Trophoblast cell (in vitro differentiated cells and primary cell): ENCODE results near the gene IMMP2L.

Experiments used
- DNase-seq, 2 donors: peaks; one replicate each; pipeline ENCODE4 v3.0.0-alpha.2; 2016
- H2AFZ ChIP-seq: 2 replicates; pipeline ENCODE4 v1.6.1; 2013; ENCODE audit warnings: low read length, moderate library complexity, mild to moderate bottlenecking; ENCODE audit not compliant: insufficient read depth, poor library complexity
- H2AK5ac ChIP-seq: 2 replicates; pipeline ENCODE4 v1.6.1; 2013; ENCODE audit warnings: mild to moderate bottlenecking, low read length
- H2BK120ac ChIP-seq: 2 replicates; pipeline ENCODE4 v1.6.1; 2013; ENCODE audit warnings: low read length, mild to moderate bottlenecking, moderate library complexity; ENCODE audit not compliant: insufficient read depth, poor library complexity
- H2BK12ac ChIP-seq: 2 replicates; pipeline ENCODE4 v1.6.1; 2013; ENCODE audit warnings: mild to moderate bottlenecking, low read length, moderate library complexity
- H2BK5ac ChIP-seq: 2 replicates; pipeline ENCODE4 v1.6.1; 2013; ENCODE audit warnings: low read length, low read depth, moderate library complexity, mild to moderate bottlenecking; ENCODE audit not compliant: poor library complexity
- H3K14ac ChIP-seq: 2 replicates; pipeline ENCODE4 v1.6.1; 2013; ENCODE audit warnings: mild to moderate bottlenecking, low read length
- H3K18ac ChIP-seq: 2 replicates; pipeline ENCODE4 v1.6.1; 2013; ENCODE audit warnings: mild to moderate bottlenecking, low read length
- H3K23ac ChIP-seq: 2 replicates; pipeline ENCODE4 v1.6.1; 2013; ENCODE audit warnings: low read length
- H3K27ac ChIP-seq: 2 replicates; pipeline ENCODE4 v1.5.1; 2013; ENCODE audit warnings: low read depth, mild to moderate bottlenecking, inconsistent platforms, low read length, moderate library complexity
- H3K27me3 ChIP-seq: 2 replicates; pipeline ENCODE4 v1.6.1; 2013; ENCODE audit warnings: inconsistent platforms, mild to moderate bottlenecking, low read length, moderate library complexity; ENCODE audit not compliant: insufficient read depth
- H3K36me3 ChIP-seq, 2 experiments: 1 replicate in 1 of 2; 2 replicates in 1 of 2; pipeline ENCODE4 v1.6.1; 2013; ENCODE audit warnings: low read length in 2 of 2, mild to moderate bottlenecking in 2 of 2, moderate library complexity in 1 of 2; ENCODE audit not compliant: insufficient read depth in 2 of 2, control insufficient read depth in 1 of 2
- H3K4ac ChIP-seq: 2 replicates; pipeline ENCODE4 v1.6.1; 2013; ENCODE audit warnings: low read depth, mild to moderate bottlenecking, low read length, moderate library complexity
- H3K4me1 ChIP-seq, 2 experiments: 1 replicate in 1 of 2; 2 replicates in 1 of 2; pipeline ENCODE4 v1.6.1; 2013; ENCODE audit warnings: low read length in 2 of 2, mild to moderate bottlenecking in 2 of 2, moderate library complexity in 1 of 2; ENCODE audit not compliant: insufficient read depth in 2 of 2, control insufficient read depth in 1 of 2
- H3K4me2 ChIP-seq: 2 replicates; pipeline ENCODE4 v1.6.1; 2013; ENCODE audit warnings: inconsistent platforms, mild to moderate bottlenecking, low read length, moderate library complexity
- H3K4me3 ChIP-seq: 2 replicates; pipeline ENCODE4 v1.5.1; 2013; ENCODE audit warnings: mild to moderate bottlenecking, low read depth, low read length, inconsistent platforms
- H3K79me1 ChIP-seq: one replicate; pipeline ENCODE4 v1.6.1; 2013; ENCODE audit warnings: low read length
- H3K79me2 ChIP-seq: 2 replicates; pipeline ENCODE4 v1.6.1; 2013; ENCODE audit warnings: low read length, mild to moderate bottlenecking; ENCODE audit not compliant: control insufficient read depth, insufficient read depth, poor library complexity
- H3K9ac ChIP-seq: 2 replicates; pipeline ENCODE4 v1.6.1; 2013; ENCODE audit warnings: mild to moderate bottlenecking, low read length
- H3K9me3 ChIP-seq: 2 replicates; pipeline ENCODE4 v1.6.1; 2013; ENCODE audit warnings: low read depth, mild to moderate bottlenecking, control low read depth, inconsistent platforms, low read length; ENCODE audit not compliant: insufficient read depth
- H4K12ac ChIP-seq: 2 replicates; pipeline ENCODE4 v1.6.1; 2013; ENCODE audit warnings: low read depth, mild to moderate bottlenecking, low read length, moderate library complexity
- H4K8ac ChIP-seq: 2 replicates; pipeline ENCODE4 v1.6.1; 2013; ENCODE audit warnings: low read depth, mild to moderate bottlenecking, low read length, moderate library complexity
- H4K91ac ChIP-seq: one replicate; pipeline ENCODE4 v1.6.1; 2013; ENCODE audit warnings: low read depth, mild to moderate bottlenecking, low read length, moderate library complexity
- WGBS: extraction: QIAGEN DNeasy Blood & Tissue Kit; methylation state at CpG from one replicate; pipeline ENCODE4 v1.1.7; 2013; ENCODE audit warnings: missing lambda C conversion rate; ENCODE audit not compliant: insufficient read length, insufficient coverage; ENCODE audit errors: extremely low coverage; 5-methylcytosine and 5-hydroxymethylcytosine counted together

The IMMP2L gene

GRCh38 chr7:111374027-111374426 lies 188.3 kb downstream of the IMMP2L start:
- no peak overlapping the region for H3K4me3 ChIP-seq
- no peak overlapping the region for H3K18ac ChIP-seq
- no peak overlapping the region for H2AFZ ChIP-seq
- no peak overlapping the region for H3K9ac ChIP-seq
- no peak overlapping the region for H3K27ac ChIP-seq
- H3K4me1 ChIP-seq = no peaks in the 10 kb centered on the region
- no peak overlapping the region for H2BK5ac ChIP-seq
- H2BK12ac ChIP-seq = no peak overlapping the region
- H3K79me2 ChIP-seq = no peaks in the 10 kb centered on the region
- H3K27me3 ChIP-seq = no peaks in the 10 kb centered on the region
- no peak overlapping the region for H4K91ac ChIP-seq
- no peak overlapping the region for H4K12ac ChIP-seq
- H3K79me1 ChIP-seq = no peaks in the 10 kb centered on the region
- no peaks in the 10 kb centered on the region for H3K9me3 ChIP-seq
- H3K23ac ChIP-seq = no peak overlapping the region
- H4K8ac ChIP-seq = no peak overlapping the region
- H2BK120ac ChIP-seq = no peak overlapping the region
- no peak overlapping the region for H3K4ac ChIP-seq
- H3K36me3 ChIP-seq = no peaks in the 10 kb centered on the region
- no peak overlapping the region for H2AK5ac ChIP-seq
- H3K4me2 ChIP-seq = no peak overlapping the region
- H3K14ac ChIP-seq = no peak overlapping the region
- DNase-seq = no peak

GRCh38 chr7:111371437-111371836 lies 190.9 kb downstream of the IMMP2L start:
- H3K9me3 ChIP-seq = no peaks in the 10 kb centered on the region
- H3K4me2 ChIP-seq = no peak overlapping the region
- H3K36me3 ChIP-seq = no peaks in the 10 kb centered on the region
- no peak overlapping the region for H4K91ac ChIP-seq
- no peak overlapping the region for H3K9ac ChIP-seq
- H3K14ac ChIP-seq = no peak overlapping the region
- H3K4ac ChIP-seq = no peak overlapping the region
- no peak overlapping the region for H3K4me3 ChIP-seq
- H2BK12ac ChIP-seq = no peak overlapping the region
- no peaks in the 10 kb centered on the region for H3K79me2 ChIP-seq
- H3K27ac ChIP-seq = no peak overlapping the region
- H3K27me3 ChIP-seq = no peaks in the 10 kb centered on the region
- no peaks in the 10 kb centered on the region for H3K79me1 ChIP-seq
- no peak overlapping the region for H2BK120ac ChIP-seq
- H3K4me1 ChIP-seq = no peaks in the 10 kb centered on the region
- DNase-seq = no peak
- H2AFZ ChIP-seq = no peak overlapping the region
- no peak overlapping the region for H2BK5ac ChIP-seq
- no peak overlapping the region for H3K18ac ChIP-seq
- no CpG with 5 or more reads among the region's 1 CpG for WGBS
- H2AK5ac ChIP-seq = no peak overlapping the region
- H4K12ac ChIP-seq = no peak overlapping the region
- H4K8ac ChIP-seq = no peak overlapping the region
- H3K23ac ChIP-seq = no peak overlapping the region

GRCh38 chr7:111370002-111370401 lies 192.3 kb downstream of the IMMP2L start:
- Histone ChIP-seq H3K27me3 (no peaks in the 10 kb centered on the region), H3K79me1 (no peaks in the 10 kb centered on the region), H4K91ac (no peak overlapping the region), H3K36me3 (no peaks in the 10 kb centered on the region), H3K23ac (no peak overlapping the region), H3K4ac (no peak overlapping the region), H3K4me3 (no peak overlapping the region), H3K9me3 (no peaks in the 10 kb centered on the region), H3K14ac (no peak overlapping the region), H2BK120ac (no peak overlapping the region), H3K9ac (no peak overlapping the region), H2AK5ac (no peak overlapping the region), H4K12ac (no peak overlapping the region), H3K79me2 (no peaks in the 10 kb centered on the region), H3K4me2 (no peak overlapping the region), H3K27ac (no peak overlapping the region), H2AFZ (no peak overlapping the region), H2BK12ac (no peak overlapping the region), H4K8ac (no peak overlapping the region), H3K4me1 (no peaks in the 10 kb centered on the region), H3K18ac (no peak overlapping the region), H2BK5ac (no peak overlapping the region)
- DNase-seq = no peak
- WGBS = no CpG with 5 or more reads among the region's 1 CpG

GRCh38 chr7:111368381-111369065 lies 193.8 kb downstream of the IMMP2L start:
- no CpG with 5 or more reads among the region's 3 CpGs for WGBS

More at GRCh38 chr7:111368381-111369065, 193.8 kb downstream of the IMMP2L start:
- H2AFZ ChIP-seq = no peak overlapping the region
- no peaks in the 10 kb centered on the region for H3K79me1 ChIP-seq
- H3K27me3 ChIP-seq = no peaks in the 10 kb centered on the region
- no peak overlapping the region for H3K4me3 ChIP-seq
- no peak overlapping the region for H4K91ac ChIP-seq
- H3K14ac ChIP-seq = no peak overlapping the region
- no peak for DNase-seq
- no peak overlapping the region for H4K12ac ChIP-seq
- no peak overlapping the region for H4K8ac ChIP-seq
- H2AK5ac ChIP-seq = no peak overlapping the region
- H3K79me2 ChIP-seq = no peaks in the 10 kb centered on the region
- no peak overlapping the region for H3K9ac ChIP-seq
- no peak overlapping the region for H3K4me2 ChIP-seq
- H3K9me3 ChIP-seq = no peaks in the 10 kb centered on the region
- no peak overlapping the region for H3K18ac ChIP-seq
- H2BK120ac ChIP-seq = no peak overlapping the region
- no peak overlapping the region for H3K4ac ChIP-seq
- H3K4me1 ChIP-seq = no peaks in the 10 kb centered on the region
- H2BK5ac ChIP-seq = no peak overlapping the region
- H3K36me3 ChIP-seq = no peaks in the 10 kb centered on the region
- H2BK12ac ChIP-seq = no peak overlapping the region
- H3K23ac ChIP-seq = no peak overlapping the region
- H3K27ac ChIP-seq = no peak overlapping the region
